Stimulated activated CD8-positive, alpha-beta memory T cell treated with anti-CD3 and anti-CD28 coated beads, Interleukin-15, amount 100 ng/mL, for 1 hour (primary cell): ENCODE results near the gene BAG3.
A peak's percentile ranks its signal among the peaks of the same experiment; 100 is the strongest.
"Not testable (repeated sequence)": the region's sequence is repeated elsewhere in the genome, so short reads cannot be mapped to it uniquely, and the experiment has no call there.

Experiments used
- DNase-seq: peaks from one replicate; pipeline ENCODE4 v3.0.0-alpha.2; 2020; ENCODE audit warnings: low read depth

BAG3 gene

DNA sequence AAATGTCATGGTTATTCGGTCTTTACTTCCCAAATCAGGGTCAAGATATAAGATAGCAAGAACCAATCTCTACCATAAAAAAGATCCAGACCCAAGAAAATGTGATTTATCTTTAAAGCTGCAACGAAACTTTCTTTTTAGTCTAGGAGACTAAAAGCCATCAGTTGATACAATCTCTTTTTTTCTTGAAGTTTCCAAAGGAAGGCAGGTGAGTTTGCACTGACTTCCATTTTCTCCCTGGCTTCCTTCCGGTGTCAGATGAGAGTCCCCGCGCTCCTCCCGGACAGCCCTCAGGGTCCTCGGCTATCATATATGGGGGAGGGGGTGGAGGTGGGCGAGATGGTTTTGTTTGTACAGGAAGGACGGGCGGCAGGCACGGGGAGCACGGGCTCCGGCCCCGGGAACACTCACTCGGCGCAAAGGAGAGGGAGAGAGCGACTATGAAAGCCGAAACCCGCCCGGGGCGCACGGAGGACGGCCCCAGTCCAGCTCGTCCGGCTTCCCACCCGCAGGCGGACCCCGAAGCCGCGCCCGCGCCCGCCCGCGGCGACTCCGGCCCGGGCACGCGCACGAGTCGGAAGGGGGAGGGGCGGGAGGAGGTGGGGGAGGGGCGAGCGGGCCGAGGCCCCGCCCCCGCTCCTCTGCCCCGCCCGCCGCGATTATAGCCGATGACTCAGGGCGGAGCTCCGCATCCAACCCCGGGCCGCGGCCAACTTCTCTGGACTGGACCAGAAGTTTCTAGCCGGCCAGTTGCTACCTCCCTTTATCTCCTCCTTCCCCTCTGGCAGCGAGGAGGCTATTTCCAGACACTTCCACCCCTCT lies at the start of gene BAG3:
BAG3 (plus strand) TSS at position 689 of the 822 bp plus-strand sequence. CDS start 296 bp downstream, outside the sequence.
- peak; percentile 54 for DNase-seq

- DNase-seq = no peak
Measured at GRCh38 chr10:119602241-119603095, 48.7 kb upstream of the BAG3 start.

- no peak for DNase-seq
Measured at GRCh38 chr10:119604468-119604867, 46.7 kb upstream of the BAG3 start.

- DNase-seq = no peak
Measured at GRCh38 chr10:119608316-119609155, 42.6 kb upstream of the BAG3 start.

GRCh38 chr10:119609516-119609915 lies 41.7 kb upstream of the BAG3 start:
- DNase-seq = no peak

DNA sequence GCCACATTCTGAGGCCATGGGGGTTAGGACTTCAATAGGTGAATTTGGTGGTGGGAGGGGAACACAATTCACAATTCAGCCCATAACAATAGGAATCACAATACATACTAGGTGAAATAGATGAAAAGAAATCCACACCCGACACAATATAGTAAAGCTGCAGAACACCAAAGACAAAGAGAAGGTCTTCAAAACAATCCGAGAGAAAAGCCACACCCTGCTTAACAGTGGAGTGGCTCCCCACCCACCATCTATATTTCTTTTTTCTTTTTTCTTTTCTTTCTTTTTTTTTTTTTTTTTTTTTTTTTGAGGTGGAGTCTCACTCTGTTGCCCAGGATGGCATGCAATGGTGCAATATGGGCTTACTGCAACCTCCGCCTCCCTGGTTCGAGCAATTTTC lies 39.7 kb upstream of the BAG3 start:
- no peak for DNase-seq

- DNase-seq = no peak
Measured at GRCh38 chr10:119613741-119614140, 37.4 kb upstream of the BAG3 start.

DNA sequence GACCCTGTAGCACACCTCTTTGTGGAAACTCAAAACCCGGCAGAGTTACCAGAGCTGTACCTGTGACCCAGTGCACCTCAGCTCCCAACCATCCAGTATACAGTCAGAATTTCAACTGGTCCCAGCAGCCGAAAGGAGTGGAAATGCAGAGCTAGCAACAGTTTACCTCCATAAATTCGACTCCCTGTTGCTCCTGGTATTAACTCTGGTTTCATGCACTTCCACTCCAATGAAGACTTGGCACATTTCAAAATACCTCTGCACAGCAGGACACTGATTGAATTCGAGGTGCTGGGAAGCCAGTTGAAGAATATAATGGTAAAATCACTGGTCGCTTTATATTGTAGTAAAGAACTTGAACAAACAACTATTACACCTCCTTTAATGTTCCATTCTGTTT lies 36.5 kb upstream of the BAG3 start:
- no peak for DNase-seq

- DNase-seq = no peak
Measured at GRCh38 chr10:119616882-119617570, 34.2 kb upstream of the BAG3 start.

DNA sequence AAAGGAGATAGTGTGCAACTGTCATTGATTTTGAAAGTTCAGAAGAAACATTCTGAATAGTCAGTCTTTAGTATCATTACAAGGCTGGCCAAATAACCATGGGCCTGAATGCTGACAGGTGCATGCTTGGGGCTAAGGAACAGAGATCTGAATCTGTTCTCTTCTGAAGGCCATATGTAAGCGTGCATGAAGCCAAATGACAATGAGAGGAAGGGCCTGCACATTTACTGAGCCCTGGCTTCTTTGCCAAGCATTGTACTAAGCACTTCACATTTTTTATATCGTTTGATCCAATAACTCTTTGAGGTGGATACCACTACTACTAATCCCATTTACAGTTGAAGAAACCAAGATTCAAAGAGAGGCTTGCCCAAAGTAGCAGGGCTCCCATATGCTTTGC lies 32.0 kb upstream of the BAG3 start:
- DNase-seq = no peak

- not testable (repeated sequence) for DNase-seq
Measured at GRCh38 chr10:119619811-119620210, 31.4 kb upstream of the BAG3 start.

GRCh38 chr10:119620241-119621077 lies 30.7 kb upstream of the BAG3 start:
- DNase-seq = no peak

GRCh38 chr10:119621078-119621384 lies 30.1 kb upstream of the BAG3 start:
- no peak for DNase-seq

DNA sequence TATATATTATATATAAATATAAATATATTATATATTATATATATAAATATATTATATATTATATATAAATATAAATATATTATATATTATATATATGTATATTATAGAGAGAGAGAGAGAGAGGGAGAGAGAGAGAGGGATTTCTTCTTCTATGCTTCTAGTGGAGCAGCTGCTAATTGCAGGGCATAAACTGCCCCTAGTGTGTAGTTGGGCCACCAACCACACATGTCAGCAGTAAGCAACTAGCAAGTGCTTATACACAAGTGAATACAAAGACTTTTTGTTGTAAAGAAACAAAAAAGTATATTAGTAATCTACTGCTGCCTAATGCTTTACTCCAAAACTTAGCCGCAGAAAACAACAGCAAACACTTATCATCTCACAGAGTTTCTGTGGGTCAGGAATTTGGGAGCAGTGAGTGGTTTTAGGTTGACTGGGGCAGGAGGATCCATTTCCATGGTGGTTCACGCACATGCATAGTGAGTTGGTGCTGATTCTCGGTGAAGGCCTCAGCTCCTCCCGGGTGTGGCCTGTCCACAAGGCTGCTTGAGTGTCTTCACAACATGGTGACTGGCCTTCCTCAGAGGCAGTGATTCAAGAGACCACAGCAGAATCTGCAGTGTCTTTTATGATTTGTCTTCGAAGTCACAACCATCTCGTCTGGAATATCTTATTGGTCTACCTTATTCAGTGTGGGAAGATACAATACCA lies 25.5 kb upstream of the BAG3 start:
- no peak for DNase-seq

GRCh38 chr10:119630300-119630699 lies 20.9 kb upstream of the BAG3 start:
- DNase-seq = no peak

DNA sequence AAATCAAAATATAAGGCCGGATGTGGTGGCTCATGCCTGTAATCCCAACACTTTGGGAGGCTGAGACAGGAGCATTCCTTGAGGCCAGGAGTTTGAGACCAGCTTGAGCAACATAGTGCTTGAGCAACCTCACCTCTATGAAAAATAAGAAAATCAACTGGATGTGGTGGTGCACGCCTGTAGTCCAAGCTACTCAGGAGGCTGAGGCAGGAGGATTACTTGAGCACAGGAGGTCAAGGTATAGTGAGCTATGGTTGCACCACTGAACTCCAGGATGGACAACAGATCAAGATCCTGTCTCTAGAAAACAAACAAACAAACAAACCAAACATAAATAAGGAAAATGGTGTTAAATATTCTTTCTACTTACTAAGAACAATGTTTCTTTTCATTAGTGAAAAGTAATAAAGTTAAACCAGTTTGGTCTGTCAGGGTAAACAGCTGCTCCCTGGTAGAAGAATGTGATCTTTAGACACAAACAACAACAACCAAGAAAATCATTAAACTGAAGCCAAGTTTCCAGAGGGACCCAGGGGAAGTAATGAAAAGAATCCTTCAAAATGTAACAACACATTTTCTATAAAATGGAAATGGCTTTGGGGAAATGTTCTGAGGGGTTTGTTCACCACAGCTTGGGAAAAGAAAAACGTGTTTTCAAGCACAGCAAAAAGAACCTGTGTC lies 17.5 kb upstream of the BAG3 start:
- no peak for DNase-seq

GRCh38 chr10:119634219-119634544 lies 17.0 kb upstream of the BAG3 start:
- no peak for DNase-seq

GRCh38 chr10:119637631-119638030 lies 13.5 kb upstream of the BAG3 start:
- DNase-seq = no peak

DNA sequence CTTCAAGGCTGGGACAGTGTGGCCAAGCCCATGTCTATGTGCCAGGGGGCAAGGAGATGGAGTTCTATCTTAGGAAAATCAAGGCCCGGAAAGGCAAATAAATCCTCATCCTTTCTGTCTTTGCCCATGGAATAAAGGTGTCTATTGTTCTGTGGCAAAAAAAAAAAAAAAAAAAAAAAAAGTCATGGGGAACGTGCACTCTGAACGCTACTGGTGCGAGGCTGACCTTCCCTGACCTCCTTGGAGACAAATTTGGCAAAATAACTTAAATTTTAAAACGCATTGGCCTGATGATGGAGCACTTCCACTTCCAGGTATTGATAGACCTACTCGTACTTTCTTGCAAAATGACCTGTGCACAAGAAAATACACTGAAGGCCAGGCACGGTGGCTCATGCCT lies 12.2 kb upstream of the BAG3 start:
- no peak for DNase-seq

- DNase-seq = no peak
Measured at GRCh38 chr10:119640384-119640783, 10.8 kb upstream of the BAG3 start.
